Measurements from ENCODE around the gene CRIP1.

Gene CRIP1

GRCh38 chr14:105519946-105520698, 33.4 kb downstream of the CRIP1 start:
- no peak for DNase-seq

DNA sequence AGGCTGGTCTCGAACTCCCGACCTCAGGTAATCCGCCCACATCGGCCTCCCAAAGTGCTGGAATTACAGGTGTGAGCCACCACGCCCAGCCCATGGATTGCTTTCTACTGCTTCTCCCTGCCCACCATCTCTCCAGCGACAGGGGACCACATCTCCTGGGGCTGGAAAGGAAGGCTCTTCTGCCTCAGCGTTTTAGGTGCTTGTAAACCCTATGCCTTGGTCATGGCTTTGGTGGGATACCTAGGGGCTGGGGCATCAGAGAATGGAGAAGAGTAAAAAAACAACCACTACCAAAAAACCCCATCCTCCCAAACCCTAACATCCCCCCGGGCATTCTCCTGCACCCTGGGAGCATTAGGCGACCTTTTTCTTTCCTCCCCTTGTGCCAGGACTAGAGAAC, 38.6 kb downstream of the CRIP1 start:
- DNase-seq, result no peak

GRCh38 chr14:105525861-105526775, 39.4 kb downstream of the CRIP1 start, which contains the start of gene TMEM121:
TSS of gene TMEM121 (plus strand) at chr14:105526583. CDS start at chr14:105528835, 2,252 bp downstream.
- no peak for DNase-seq

GRCh38 chr14:105526776-105527380, 40.2 kb downstream of the CRIP1 start:
- no peak for DNase-seq

GRCh38 chr14:105527381-105527825, 40.7 kb downstream of the CRIP1 start:
- no peak for DNase-seq

DNA sequence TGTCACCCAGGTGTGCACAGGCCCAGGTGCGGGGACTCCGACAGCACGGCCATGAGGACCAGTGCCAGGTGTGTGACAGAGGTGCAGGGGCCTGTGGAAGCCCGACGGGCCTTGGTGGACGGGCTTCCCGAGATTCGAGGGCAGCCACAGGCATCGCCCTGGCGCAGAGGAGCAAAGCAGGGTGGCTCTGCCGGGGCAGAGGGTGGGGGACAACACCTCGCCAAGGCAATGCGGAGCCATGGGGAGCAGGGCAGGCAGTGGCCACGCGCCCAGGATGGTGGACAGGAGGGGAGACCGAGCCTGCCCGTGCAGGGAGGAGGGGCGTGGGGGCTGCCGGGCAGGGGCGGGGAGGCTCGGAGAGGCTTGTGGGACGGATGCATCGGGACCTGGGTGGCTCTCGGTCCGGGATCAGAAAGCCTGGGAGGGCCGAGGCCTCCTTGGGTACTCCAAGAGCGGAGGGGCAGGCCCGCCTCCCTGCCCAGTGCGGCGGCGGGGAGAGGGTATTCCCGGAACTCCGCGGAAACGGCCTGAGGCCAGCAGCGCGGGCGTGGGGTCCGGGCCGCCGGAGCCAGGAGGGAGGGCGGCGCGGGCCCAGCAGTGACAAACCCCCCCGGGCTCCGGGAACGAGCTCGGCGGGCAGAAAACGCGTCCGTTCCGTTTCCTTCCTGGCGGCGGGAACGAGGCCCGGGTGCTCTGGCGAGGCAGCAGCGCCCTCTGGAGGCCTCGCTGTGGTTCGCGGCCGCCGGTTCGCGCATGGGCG, 41.3 kb downstream of the CRIP1 start:
- peak; percentile 61 for DNase-seq

DNA sequence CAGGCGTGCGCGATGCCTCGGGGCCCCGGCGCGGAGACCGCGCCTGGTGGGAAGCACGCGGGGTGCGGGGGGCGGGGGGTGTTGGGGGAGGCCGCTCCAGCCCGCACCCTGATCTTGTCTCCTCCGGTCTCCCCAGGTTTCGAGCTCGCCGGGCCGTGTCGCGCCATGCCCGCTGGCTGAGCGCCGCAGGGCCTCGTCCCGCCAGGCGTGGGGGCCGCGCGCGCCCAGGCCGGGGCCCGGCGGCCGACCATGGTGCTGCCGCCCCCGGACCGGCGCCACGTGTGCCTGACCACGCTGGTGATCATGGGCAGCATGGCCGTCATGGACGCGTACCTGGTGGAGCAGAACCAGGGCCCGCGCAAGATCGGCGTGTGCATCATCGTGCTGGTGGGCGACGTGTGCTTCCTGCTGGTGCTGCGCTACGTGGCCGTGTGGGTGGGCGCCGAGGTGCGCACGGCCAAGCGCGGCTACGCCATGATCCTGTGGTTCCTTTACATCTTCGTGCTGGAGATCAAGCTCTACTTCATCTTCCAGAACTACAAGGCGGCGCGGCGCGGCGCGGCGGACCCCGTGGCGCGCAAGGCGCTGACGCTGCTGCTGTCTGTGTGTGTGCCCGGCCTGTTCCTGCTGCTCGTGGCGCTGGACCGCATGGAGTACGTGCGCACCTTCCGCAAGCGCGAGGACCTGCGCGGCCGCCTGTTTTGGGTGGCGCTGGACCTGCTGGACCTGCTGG, 42.1 kb downstream of the CRIP1 start:
- DNase-seq, result no peak

DNA sequence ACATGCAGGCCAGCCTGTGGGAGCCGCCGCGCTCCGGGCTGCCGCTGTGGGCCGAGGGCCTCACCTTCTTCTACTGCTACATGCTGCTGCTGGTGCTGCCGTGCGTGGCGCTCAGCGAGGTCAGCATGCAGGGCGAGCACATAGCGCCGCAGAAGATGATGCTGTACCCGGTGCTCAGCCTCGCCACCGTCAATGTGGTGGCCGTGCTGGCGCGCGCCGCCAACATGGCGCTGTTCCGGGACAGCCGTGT, 42.6 kb downstream of the CRIP1 start:
- no peak for DNase-seq

GRCh38 chr14:105529569-105530284, 43.0 kb downstream of the CRIP1 start:
- no peak for DNase-seq

DNA sequence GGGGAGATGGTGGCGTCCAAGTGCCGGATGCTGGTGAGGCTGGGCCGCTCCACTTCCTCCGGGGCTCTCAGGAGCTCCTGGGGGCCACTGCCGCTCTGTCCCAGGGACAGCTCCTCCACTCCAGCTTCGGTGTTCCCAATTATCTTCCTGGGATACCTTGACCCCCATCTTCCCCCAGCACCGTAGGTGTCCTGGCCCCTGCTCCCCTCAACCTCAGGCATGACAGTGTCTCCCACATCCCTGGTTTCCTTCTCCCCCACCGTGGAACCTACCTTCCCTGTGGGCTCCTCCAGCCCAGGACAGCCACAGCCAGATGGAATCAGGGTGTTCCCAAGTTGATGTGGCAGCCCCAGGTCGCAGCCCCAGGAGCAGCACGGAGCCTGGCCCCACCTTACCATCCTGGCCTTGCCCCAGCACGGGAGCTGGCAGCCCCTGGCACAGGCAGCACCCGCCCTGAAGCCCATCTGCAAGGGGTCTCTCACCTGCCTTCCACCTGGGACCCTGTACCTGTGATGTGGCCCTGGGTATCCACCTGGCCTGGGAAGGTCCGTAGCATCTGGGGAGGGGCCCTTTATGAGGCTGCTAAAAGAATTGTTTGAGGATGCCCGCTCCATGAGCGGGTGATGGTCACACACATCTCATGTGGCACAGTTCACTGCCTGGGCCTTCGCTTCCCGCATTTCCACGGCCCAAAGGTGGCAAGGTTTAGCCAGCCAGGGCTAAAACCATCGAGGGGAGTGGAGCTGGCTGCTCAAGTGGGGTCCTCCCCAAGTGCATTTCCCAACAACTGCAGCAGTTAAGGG, 43.8 kb downstream of the CRIP1 start:
- no peak for DNase-seq

DNA sequence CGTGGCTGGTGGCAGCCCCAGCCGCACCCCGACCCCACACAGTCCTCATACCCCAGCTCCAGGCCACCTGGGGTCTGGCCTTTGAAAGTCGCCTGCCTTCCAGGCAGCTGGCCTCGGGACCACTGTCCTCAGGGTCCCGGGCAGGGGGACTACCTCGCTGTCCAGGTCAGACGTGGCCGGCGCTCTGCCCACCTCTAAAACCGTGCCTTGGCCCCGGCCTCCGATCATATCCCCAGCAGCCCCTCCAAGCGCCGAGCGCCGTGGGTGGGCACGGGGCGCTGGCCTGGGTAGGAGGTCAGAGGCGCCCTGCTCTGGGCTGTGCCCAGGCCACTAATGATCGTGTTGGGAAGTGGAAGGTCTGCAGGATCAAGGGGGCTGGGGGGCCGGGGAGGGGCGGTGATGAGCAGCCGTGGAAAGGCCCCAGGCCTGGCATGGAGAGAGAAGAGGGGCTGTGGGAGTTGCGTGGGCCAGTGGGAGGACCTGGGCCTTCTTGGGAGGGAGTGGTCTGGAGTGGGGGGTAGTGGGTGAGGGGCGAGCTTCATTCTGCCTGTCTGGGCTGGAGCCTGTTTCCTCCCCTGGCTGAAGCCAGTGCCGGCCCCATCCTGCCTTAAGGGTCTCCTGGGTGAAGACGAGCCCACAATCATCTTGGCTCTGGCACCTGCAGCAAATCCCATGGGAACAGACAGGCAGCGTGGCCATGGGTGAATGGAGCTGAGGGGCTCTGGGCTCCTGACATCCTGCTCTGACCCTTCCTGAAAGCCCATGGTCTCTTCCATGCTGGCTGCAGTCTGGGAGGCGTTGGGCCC, 44.6 kb downstream of the CRIP1 start:
- no peak for DNase-seq

DNA sequence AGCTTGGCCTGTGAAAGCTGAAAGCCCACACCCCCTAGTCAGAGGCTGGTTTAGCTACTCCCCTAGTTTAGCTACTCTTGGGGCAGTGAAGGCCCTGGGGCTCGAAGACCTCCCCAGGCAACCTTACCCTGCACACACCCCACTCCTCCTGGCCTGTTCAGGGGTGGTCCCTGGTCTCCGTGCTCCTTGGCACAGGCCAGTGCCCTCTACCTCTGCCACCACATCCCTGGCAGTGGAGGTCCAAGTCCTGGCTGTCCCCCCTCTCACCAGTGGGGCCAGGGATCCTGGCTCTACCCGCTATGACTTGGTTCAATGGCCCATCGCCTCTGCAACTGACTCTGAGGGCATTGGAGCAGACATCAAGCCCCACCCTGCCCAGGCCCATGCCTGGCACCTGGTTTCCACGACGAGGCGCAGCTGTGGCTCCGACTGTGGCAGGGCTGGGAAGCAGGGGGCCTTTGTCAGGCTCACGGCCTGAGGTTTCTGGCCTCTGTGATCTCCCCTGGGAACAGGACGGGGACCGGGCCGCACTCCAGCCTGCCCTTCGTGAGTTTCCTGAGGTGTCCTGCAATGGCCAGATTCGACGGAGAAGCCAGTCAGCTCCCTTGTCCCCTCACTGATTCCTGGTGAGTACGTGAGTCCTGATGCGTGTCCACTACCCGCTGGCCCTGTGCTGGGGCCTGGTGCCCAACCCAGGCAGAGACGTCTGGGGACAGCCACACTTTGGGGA, 45.4 kb downstream of the CRIP1 start:
- DNase-seq, result no peak

- no peak for DNase-seq
These were observed 46.1 kb downstream of the CRIP1 start for GRCh38 chr14:105532735-105533141.

- DNase-seq, result no peak
These were observed 46.7 kb downstream of the CRIP1 start for GRCh38 chr14:105533391-105533790.

- no peak for DNase-seq
These were observed 47.3 kb downstream of the CRIP1 start for GRCh38 chr14:105533811-105534498.

GRCh38 chr14:105534586-105534985, 47.9 kb downstream of the CRIP1 start:
- no peak for DNase-seq

DNA sequence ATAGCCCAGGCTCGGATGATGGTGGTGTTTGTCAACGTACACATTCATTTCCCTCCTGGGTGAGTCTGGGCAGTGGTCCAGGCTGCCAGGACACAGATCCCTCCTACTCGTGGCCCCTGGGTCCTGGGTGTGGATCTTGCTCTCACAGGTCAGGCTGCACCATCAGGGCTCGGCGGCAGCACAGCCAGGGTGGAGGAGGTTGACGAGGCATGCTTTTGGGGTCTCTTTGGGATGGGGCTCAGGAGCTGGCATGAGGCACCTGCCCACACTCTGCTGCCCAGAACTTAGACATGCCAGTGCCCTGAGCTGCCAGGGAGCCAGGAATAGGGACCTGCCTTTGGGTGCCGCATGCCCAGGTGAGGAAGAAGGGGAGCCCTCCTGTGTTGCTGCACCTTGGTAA, 49.4 kb downstream of the CRIP1 start:
- no peak for DNase-seq
